SK-MEL-5 (cell line): ENCODE results near the gene FATE1. TPM values are rescaled to one million over a fixed set of nuclear protein-coding genes. Genes with fewer than 3 reads are reported as not detected.

Experiments used
- DNase-seq: peaks from one replicate; pipeline ENCODE4 v3.0.0-alpha.2; 2016; ENCODE audit warnings: low read depth, low spot score
- in situ Hi-C: cut with HindIII; loops from 2 replicates; pipeline ENCODE4 v1.10.0; 2016; ENCODE audit warnings: low sequenced_read_pairs, high pct_unique_total_duplicates, low pct_unique_long_range_greater_than_20kb
- total RNA-seq: library from RNA; depleted of rRNA; stranded (reverse); fragments of >200 nt; shearing (Covaris generic); gene quantifications from 2 replicates; pipeline ENCODE4 v1.2.3, GENCODE V29; 2014; rRNA removed

The FATE1 gene
- total RNA-seq, 1 experiment from 2014 or later: not detected

DNA sequence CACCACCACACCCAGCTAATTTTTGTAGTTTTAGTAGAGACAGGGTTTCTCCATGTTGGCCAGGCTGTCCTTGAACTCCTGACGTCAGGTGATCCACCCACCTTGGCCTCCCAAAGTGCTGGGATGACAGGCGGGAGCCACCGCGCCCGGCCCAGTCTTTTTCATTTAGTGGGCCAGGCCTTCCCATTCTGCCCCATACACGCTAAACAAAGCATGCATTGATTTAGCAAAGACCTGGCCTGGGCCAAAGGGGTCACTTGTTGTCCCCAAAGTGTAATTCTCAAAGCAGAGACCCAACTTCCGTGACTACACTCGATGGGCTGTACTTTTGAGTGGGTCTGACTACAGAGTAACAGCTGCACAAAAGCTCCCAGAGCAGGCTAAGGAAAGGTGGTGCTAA, 47.9 kb downstream of the FATE1 start:
- DNase-seq: no peak
- in situ Hi-C loops: no loop called here

DNA sequence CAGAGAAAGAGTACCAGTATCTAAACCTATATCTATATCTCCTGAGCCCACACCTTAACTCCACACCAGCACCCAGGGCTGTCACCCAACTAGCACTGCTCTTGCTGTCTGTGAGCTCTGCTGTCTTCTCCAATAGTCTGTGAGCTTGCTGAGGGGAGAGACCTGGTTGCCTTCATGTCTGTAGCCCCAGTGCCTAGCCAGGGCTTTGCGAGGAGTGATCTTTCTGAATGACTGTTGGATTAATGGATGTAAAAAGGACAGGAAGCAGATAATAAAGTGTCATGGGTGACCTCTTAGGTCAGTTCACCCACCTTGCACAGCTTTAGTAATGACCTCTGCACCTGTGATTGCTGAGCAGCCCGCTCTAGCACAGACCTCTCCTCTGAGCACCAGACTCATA, 49.2 kb downstream of the FATE1 start:
- no peak for DNase-seq
- in situ Hi-C loops: no loop called here

DNA sequence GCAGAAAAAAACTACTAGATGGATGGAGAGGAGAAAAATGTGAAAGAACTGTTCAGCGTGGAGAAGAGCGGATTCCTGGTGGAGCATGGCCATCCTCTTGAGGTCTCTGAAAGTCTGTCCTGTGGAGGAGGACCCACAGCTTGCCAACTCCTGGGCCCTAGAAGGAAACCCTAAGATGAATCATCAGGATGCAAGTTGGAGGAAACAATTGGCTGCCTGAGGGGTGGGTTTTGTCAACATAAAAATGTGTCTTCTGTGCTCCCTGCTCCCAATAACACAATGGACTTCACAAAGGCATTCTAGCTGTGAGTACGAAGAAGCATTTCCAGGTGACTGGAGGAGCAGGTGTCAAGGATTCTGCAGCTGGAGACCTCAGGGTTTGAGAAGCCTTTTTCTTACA, 55.9 kb downstream of the FATE1 start:
- in situ Hi-C loops: no loop called here
- no peak for DNase-seq

Other genes with a start within 250 kb of the FATE1 start
- gene PASD1, start 152.4 kb upstream of the FATE1 start, total RNA-seq: 2.9 and 3.3 TPM in 2 replicates
- gene PRRG3, start 20.6 kb upstream of the FATE1 start, total RNA-seq: not detected in 2 replicates
- not detected in 2 replicates for gene CNGA2, start 18.7 kb downstream of the FATE1 start, total RNA-seq
- 0.19 TPM in 1 of 2 replicates, not detected in the other for gene MAGEA4, start 196.9 kb downstream of the FATE1 start, total RNA-seq